Pancreas (tissue), 10 donors: ENCODE measurements around the gene GPR39. TPM values are rescaled to one million over a fixed set of nuclear protein-coding genes. Genes with fewer than 3 reads are reported as not detected.

ENCODE experiments used
- ATAC-seq, 4 donors: fragments of 200-7000 bp; cut with Tn5 transposase; one replicate each; pipeline versions ENCODE4 v1.8.0 to v1.9.1; 2020; ENCODE audit warnings: mild to moderate bottlenecking in 4 of 4, moderate library complexity in 4 of 4
- DNase-seq, 6 donors: peaks; one replicate each; pipeline ENCODE4 v3.0.0-alpha.2; 2020
- FAIRE-seq: peaks from 2 replicates; lab custom pipeline; 2012; peaks lifted over from hg19 to GRCh38; lab: Jason Lieb, UNC
- H3K27ac ChIP-seq, 4 donors: fragments of 200-600 bp; sonication (generic); 1 replicate in 3 of 4; 2 replicates in 1 of 4; pipeline versions ENCODE4 v1.5.0 to v1.8.0; 2020
- H3K27me3 ChIP-seq, 4 donors: fragments of 200-600 bp; one replicate each; pipeline ENCODE4 v1.8.0; 2021
- H3K36me3 ChIP-seq, 3 donors: fragments of 200-600 bp; sonication (generic) in 1 of 3; one replicate each; pipeline versions ENCODE4 v1.5.0 to v1.8.0; 2020 to 2021
- H3K4me1 ChIP-seq, 3 donors: fragments of 200-600 bp; one replicate each; pipeline ENCODE4 v1.8.0; 2021
- H3K4me3 ChIP-seq, 4 donors: fragments of 200-600 bp; sonication (generic) in 2 of 4; one replicate each; pipeline versions ENCODE4 v1.5.0 to v1.8.0; 2020 to 2021
- H3K9me3 ChIP-seq, 4 donors: fragments of 200-600 bp; one replicate each; pipeline ENCODE4 v1.8.0; 2021
- WGBS, 2 donors: extraction: QIAGEN DNeasy Blood & Tissue Kit; methylation state at CpG; one replicate each; pipeline ENCODE4 v1.1.7; 2013; 5-methylcytosine and 5-hydroxymethylcytosine counted together
- intact Hi-C, 3 donors: fragments of 100-400 bp; cut with DNase I; formaldehyde crosslinking; loops; one replicate each; pipeline versions ENCODE4 v1.11.1 to v1.14.2; 2022
- polyA plus RNA-seq, 2 donors: library from polyadenylated mRNA; stranded (reverse); fragments of 200-250 nt; gene quantifications; one replicate each; pipeline ENCODE4 v1.2.3, GENCODE V29; 2013
- total RNA-seq, 6 donors: library from RNA; stranded (reverse); fragmentation: NEBNext Ultra II Directional in 4 of 6; extraction: Animal tissue kit (Norgen Biotek cat#: 25700) in 4 of 6; gene quantifications; one replicate each; pipeline versions ENCODE4 v1.2.1 to v1.2.4, GENCODE V29; 2021 to 2023
- TF ChIP-seq, protein P1 (sequence below), 4 donors: fragments of 200-600 bp; sonication (generic) in 3 of 4; IDR thresholded peaks; one replicate each; pipeline versions ENCODE4 v1.5.0 to v1.8.0; 2021; ENCODE audit warnings: antibody characterized with exemption in 4 of 4
- donor health status: healthy with polysubstance abuse.
- donor health status: DM: no; HTN: no; CAD: no; lungs with moderate emphysema.
- donor health status: DM: no; HTN: no; CAD: no.
- donor health status: control.
- donor health status: control.
- donor health status: Bipolar disorder and iron deficiency.
- donor health status: DM: yes; HTN: yes; CAD: no.
- donor health status: DM: no; HTN: no; CAD: no.
- donor health status: DM: no; HTN: no; CAD: no.
- donor health status: DM: yes; HTN: yes; CAD: no.

The GPR39 gene
- total and polyA plus RNA-seq, 8 donors, result 2.3 to 8.1 (median 3.9) TPM

GRCh38 chr2:132662732-132663131 lies 246.1 kb downstream of the GPR39 start:
- no peaks in the 10 kb centered on the region for H3K27me3 ChIP-seq
- ATAC-seq (no peak), DNase-seq (no peak), FAIRE-seq (no peak)
- 53% methylated on average over 3 of the region's 3 CpGs for WGBS, 2 donors
- intact Hi-C loops, result no loop called here
- H3K9me3 ChIP-seq, result no peaks in the 10 kb centered on the region
- H3K4me1 ChIP-seq, result no peaks in the 10 kb centered on the region
- TF ChIP-seq, protein P1, sequence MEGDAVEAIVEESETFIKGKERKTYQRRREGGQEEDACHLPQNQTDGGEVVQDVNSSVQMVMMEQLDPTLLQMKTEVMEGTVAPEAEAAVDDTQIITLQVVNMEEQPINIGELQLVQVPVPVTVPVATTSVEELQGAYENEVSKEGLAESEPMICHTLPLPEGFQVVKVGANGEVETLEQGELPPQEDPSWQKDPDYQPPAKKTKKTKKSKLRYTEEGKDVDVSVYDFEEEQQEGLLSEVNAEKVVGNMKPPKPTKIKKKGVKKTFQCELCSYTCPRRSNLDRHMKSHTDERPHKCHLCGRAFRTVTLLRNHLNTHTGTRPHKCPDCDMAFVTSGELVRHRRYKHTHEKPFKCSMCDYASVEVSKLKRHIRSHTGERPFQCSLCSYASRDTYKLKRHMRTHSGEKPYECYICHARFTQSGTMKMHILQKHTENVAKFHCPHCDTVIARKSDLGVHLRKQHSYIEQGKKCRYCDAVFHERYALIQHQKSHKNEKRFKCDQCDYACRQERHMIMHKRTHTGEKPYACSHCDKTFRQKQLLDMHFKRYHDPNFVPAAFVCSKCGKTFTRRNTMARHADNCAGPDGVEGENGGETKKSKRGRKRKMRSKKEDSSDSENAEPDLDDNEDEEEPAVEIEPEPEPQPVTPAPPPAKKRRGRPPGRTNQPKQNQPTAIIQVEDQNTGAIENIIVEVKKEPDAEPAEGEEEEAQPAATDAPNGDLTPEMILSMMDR (IDR thresholded peaks at IDR 0.05), result no peak
- H3K36me3 ChIP-seq, result no peaks in the 10 kb centered on the region
- no peak overlapping the region for H3K4me3 ChIP-seq
- H3K27ac ChIP-seq, result no peak overlapping the region

GRCh38 chr2:132664096-132664495 lies 247.5 kb downstream of the GPR39 start:
- DNase-seq, result no peak
- no peaks in the 10 kb centered on the region for H3K36me3 ChIP-seq
- intact Hi-C loops, result no loop called here
- no peak for ATAC-seq
- 74% methylated on average over 2 of the region's 2 CpGs for WGBS, 2 donors
- FAIRE-seq, result no peak
- H3K27me3 ChIP-seq, result no peaks in the 10 kb centered on the region
- H3K9me3 ChIP-seq, result no peaks in the 10 kb centered on the region
- H3K4me1 ChIP-seq, result no peaks in the 10 kb centered on the region
- H3K27ac ChIP-seq, result no peak overlapping the region
- no peak overlapping the region for H3K4me3 ChIP-seq
- TF ChIP-seq, protein P1 (IDR thresholded peaks at IDR 0.05), result no peak

- FAIRE-seq (no peak), ATAC-seq (no peak), DNase-seq (no peak)
- peaks cover 0 to 4% (median 0%) of the 10 kb centered on the region in 4 donors for H3K27me3 ChIP-seq
- H3K27ac ChIP-seq, result no peak overlapping the region
- H3K36me3 ChIP-seq, result no peaks in the 10 kb centered on the region
- WGBS, 2 donors, result 87 to 90% methylated on average over 4 of the region's 4 CpGs
- intact Hi-C loops, result no loop called here
- no peak overlapping the region for H3K4me3 ChIP-seq
- TF ChIP-seq, protein P1 (IDR thresholded peaks at IDR 0.05), result no peak
- H3K4me1 ChIP-seq, result no peaks in the 10 kb centered on the region
- no peaks in the 10 kb centered on the region for H3K9me3 ChIP-seq
Observed at GRCh38 chr2:132665401-132666140, 249.0 kb downstream of the GPR39 start.

GRCh38 chr2:132667706-132668105 lies 251.1 kb downstream of the GPR39 start:
- no peak for ATAC-seq
- peaks cover 0 to 4% (median 0%) of the 10 kb centered on the region in 3 donors for H3K4me1 ChIP-seq
- TF ChIP-seq, protein P1 (IDR thresholded peaks at IDR 0.05), result no peak
- 45 to 55% methylated on average over 1 of the region's 1 CpG for WGBS, 2 donors
- FAIRE-seq, result no peak
- H3K27me3 ChIP-seq, result peaks cover 0 to 7% (median 0%) of the 10 kb centered on the region in 4 donors
- intact Hi-C loops, result no loop called here
- DNase-seq, result no peak
- H3K36me3 ChIP-seq, result no peaks in the 10 kb centered on the region
- no peak overlapping the region for H3K4me3 ChIP-seq
- no peaks in the 10 kb centered on the region for H3K9me3 ChIP-seq
- H3K27ac ChIP-seq, result no peak overlapping the region
